Measurements from ENCODE around the gene KLHL26. TPM values are rescaled to one million over a fixed set of nuclear protein-coding genes. Genes with fewer than 3 reads are reported as not detected.

KLHL26 gene
- total RNA-seq, 1 experiment from 2014 or later = 10.7 TPM

DNA sequence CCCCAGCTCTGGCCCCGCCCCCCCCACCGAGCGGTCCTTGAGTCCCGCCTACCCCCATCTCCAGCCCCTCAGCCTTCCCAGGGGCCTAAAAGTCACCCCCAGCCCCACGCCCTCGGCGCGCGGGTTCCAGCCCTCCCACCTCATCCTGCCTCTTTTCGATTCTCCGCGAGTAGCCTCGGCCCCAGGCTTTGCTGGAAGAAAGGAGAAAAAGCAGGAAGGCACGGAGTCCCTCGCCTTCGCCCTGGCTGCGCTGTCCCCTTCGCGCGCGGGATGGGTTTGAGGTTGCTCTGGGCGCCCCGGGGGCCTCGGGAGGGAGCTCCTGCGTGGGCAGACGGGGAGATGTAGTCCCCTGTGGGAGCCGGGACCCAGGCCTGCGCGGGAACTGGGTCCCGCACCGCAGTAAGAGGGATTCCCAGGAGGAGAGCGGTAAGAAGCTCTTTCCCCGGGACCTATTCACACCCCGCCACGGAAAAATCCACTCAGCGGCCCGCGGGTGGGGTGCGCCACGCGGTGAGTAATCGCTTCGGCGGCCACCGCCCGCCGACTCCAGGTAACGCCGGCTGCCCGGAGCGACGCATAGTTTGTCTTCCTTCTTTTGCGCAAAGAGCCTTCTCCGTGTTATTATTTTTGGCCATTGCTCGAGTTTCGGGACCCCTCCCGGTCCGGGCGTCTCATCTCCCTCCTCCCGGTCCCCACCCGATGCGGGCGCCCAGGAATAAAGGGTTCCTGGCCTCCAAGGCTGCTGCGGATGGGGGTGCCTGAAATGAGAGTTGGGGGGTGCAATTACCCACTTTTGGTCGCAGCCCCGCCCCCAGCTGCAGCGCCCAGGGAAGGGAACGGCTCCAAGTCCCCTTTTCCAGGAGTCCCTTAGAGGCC, 29.4 kb upstream of the KLHL26 start:
- Histone ChIP-seq H2AFZ (ENCODE audit: low read length) (no peak overlapping the region), H2BK12ac (ENCODE audit: insufficient read length, low read depth, low read length) (no peak overlapping the region), H3K56ac (ENCODE audit: insufficient read length, low read depth, low read length) (no peak overlapping the region), H4K20me1 (ENCODE audit: control insufficient read depth, insufficient read depth, insufficient read length) (no peaks in the 10 kb centered on the region), H2AK5ac (ENCODE audit: insufficient read length, low read length) (no peak overlapping the region), H2BK15ac (ENCODE audit: low read depth, low read length) (no peak overlapping the region), H3K9me3 (ENCODE audit: control insufficient read depth, low read depth, low read length) (no peaks in the 10 kb centered on the region), H3K14ac (ENCODE audit: insufficient read depth, low read length) (no peak overlapping the region), H2BK120ac (ENCODE audit: low read depth, low read length, poor library complexity, severe bottlenecking) (no peak overlapping the region), H3T11ph (ENCODE audit: low read length) (no peak overlapping the region), H2BK5ac (ENCODE audit: insufficient read length, low read length) (no peak overlapping the region), H3K18ac (ENCODE audit: insufficient read length, low read depth, low read length) (no peak overlapping the region), H3K9ac (ENCODE audit: extremely low read depth, insufficient read length, low read length) (no peak overlapping the region), H3K27ac (ENCODE audit: insufficient read length, low read depth, low read length) (no peak overlapping the region), H3K23me2 (ENCODE audit: insufficient read length, low read depth, low read length, poor library complexity, severe bottlenecking) (peaks cover 21% of the 10 kb centered on the region), H3K4ac (ENCODE audit: low read depth, low read length) (no peak overlapping the region), H3K27me3 (ENCODE audit: insufficient read depth, low read length) (peaks cover 80% of the 10 kb centered on the region), H3K4me1 (ENCODE audit: insufficient read depth, low read length) (peaks cover 17% of the 10 kb centered on the region), H4K8ac (replicated peaks; ENCODE audit: insufficient read length, low read depth, low read length) (no peak overlapping the region), H2BK20ac (ENCODE audit: low read depth, low read length, poor library complexity, severe bottlenecking) (no peak overlapping the region), H3K79me2 (ENCODE audit: insufficient read depth, low read length) (no peaks in the 10 kb centered on the region), H4K91ac (ENCODE audit: insufficient read length, low read depth, low read length) (no peak overlapping the region), H4K5ac (ENCODE audit: insufficient read length, low read depth, low read length) (no peak overlapping the region), H3K4me2 (ENCODE audit: insufficient read depth, insufficient read length, low read length) (peak overlapping the region; percentile 10), H3K79me1 (ENCODE audit: insufficient read depth, low read depth, low read length, poor library complexity, severe bottlenecking) (no peaks in the 10 kb centered on the region), H3K23ac (ENCODE audit: insufficient read length, low read depth, low read length) (no peak overlapping the region)
- H3K27me3 Mint-ChIP-seq (ENCODE audit: low read depth) = peaks cover 84% of the 10 kb centered on the region
- WGBS (ENCODE audit: extremely low coverage, insufficient read length, low lambda C conversion rate) = no CpG with 5 or more reads among the region's 68 CpGs
- H3K36me3 Mint-ChIP-seq (ENCODE audit: insufficient read depth in 1 of 3, low read depth in 3 of 3) = peaks cover 0 to 6% (median 0%) of the 10 kb centered on the region in 3 experiments; a peak in 2 of 7 replicates
- no peak for DNase-seq
- peaks cover 0 to 2% of the 10 kb centered on the region in 2 experiments; a peak in 1 of 5 replicates for H3K9me3 Mint-ChIP-seq
- peak overlapping the region; percentile 36 to 76 for H3K4me3 Mint-ChIP-seq
- TF ChIP-seq CTCF (conservative IDR thresholded peaks at IDR 0.05) = no peak
- no peak overlapping the region for H3K27ac Mint-ChIP-seq
- peaks cover 44 to 59% of the 10 kb centered on the region in 2 experiments for H3K4me1 Mint-ChIP-seq

Data from H9 (cell line).